SK-N-SH (cell line): Measurements from ENCODE around the gene SLC1A2.

Experiments
- CTCF ChIP-seq: fragments of 200-600 bp; sonication (generic); IDR thresholded peaks from 2 replicates; pipeline ENCODE4 v1.6.1; 2017; ENCODE audit warnings: antibody characterized with exemption, mild to moderate bottlenecking, moderate library complexity
- ELF1 ChIP-seq: IDR thresholded peaks from 2 replicates; pipeline ENCODE4 v1.4.0; 2012
- EP300 ChIP-seq, 2 experiments: IDR thresholded peaks; 2 replicates each; pipeline versions ENCODE4 v1.4.0 to v1.6.1; 2012; ENCODE audit warnings: borderline replicate concordance in 1 of 2, low read depth in 1 of 2, low read length in 1 of 2
- EZH2phosphoT487 ChIP-seq: fragments of 200-600 bp; sonication (generic); IDR thresholded peaks from 2 replicates; pipeline ENCODE4 v1.6.1; 2017; ENCODE audit warnings: low read depth, mixed run types, mild to moderate bottlenecking, antibody characterized with exemption, moderate library complexity, borderline replicate concordance
- FOXM1 ChIP-seq: IDR thresholded peaks from 2 replicates; pipeline ENCODE4 v1.4.0; 2012; ENCODE audit warnings: low read depth, mild to moderate bottlenecking
- MXI1 ChIP-seq: IDR thresholded peaks from 2 replicates; pipeline ENCODE4 v1.6.1; 2012; ENCODE audit warnings: mild to moderate bottlenecking, low read depth, low read length, improper control_type of control experiment
- POLR2AphosphoS5 ChIP-seq: IDR thresholded peaks from 2 replicates; pipeline ENCODE4 v1.6.1; 2012; ENCODE audit warnings: low read depth, low read length
- TAF1 ChIP-seq: IDR thresholded peaks from 2 replicates; pipeline ENCODE4 v1.6.1; 2012; ENCODE audit warnings: low read depth, mild to moderate bottlenecking, low read length, moderate library complexity, borderline replicate concordance
- TEAD4 ChIP-seq: IDR thresholded peaks from 2 replicates; pipeline ENCODE4 v1.4.0; 2012; ENCODE audit warnings: mild to moderate bottlenecking, borderline replicate concordance; ENCODE audit not compliant: insufficient read depth
- YY1 ChIP-seq: IDR thresholded peaks from 2 replicates; pipeline ENCODE4 v1.4.0; 2012; ENCODE audit warnings: low read depth, mild to moderate bottlenecking
- TF ChIP-seq, protein P1 (sequence below): fragments of 150-350 bp; IDR thresholded peaks from 2 replicates; pipeline ENCODE4 v1.6.1; 2017; ENCODE audit warnings: antibody characterized with exemption, low read length, low read depth, borderline replicate concordance

- TF ChIP-seq CTCF (no peak), TAF1 (no peak), EP300 (IDR thresholded peaks at IDR 0.05; ENCODE audit: borderline replicate concordance in 1 of 2, low read depth in 1 of 2, low read length in 1 of 2) (no peak), POLR2AphosphoS5 (no peak), YY1 (no peak), FOXM1 (no peak), MXI1 (no peak), ELF1 (no peak), TEAD4 (no peak), EZH2phosphoT487 (no peak)
- TF ChIP-seq, protein P1, sequence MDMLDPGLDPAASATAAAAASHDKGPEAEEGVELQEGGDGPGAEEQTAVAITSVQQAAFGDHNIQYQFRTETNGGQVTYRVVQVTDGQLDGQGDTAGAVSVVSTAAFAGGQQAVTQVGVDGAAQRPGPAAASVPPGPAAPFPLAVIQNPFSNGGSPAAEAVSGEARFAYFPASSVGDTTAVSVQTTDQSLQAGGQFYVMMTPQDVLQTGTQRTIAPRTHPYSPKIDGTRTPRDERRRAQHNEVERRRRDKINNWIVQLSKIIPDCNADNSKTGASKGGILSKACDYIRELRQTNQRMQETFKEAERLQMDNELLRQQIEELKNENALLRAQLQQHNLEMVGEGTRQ = no peak
These were observed 84.1 kb downstream of the SLC1A2 start for GRCh38 chr11:35335226-35335625.
